GM23248 (cell line): ENCODE data around the gene UST. TPM values are rescaled to one million over a fixed set of nuclear protein-coding genes. Genes with fewer than 3 reads are reported as not detected.
"Not testable (repeated sequence)": the region's sequence is repeated elsewhere in the genome, so short reads cannot be mapped to it uniquely, and the experiment has no call there.

Source experiments
- DNase-seq: peaks from one replicate; pipeline ENCODE4 v3.0.0-alpha.2; 2015
- H2AFZ ChIP-seq: fragments of 200-600 bp; sonication (generic); 2 replicates; pipeline ENCODE4 v1.6.1; 2016; ENCODE audit warnings: antibody characterized with exemption
- H3F3A ChIP-seq: fragments of 200-600 bp; sonication (generic); 2 replicates; pipeline ENCODE4 v1.6.1; 2016; ENCODE audit warnings: mild to moderate bottlenecking, antibody characterized with exemption, mixed run types; ENCODE audit not compliant: insufficient read depth
- H3K27ac ChIP-seq: fragments of 200-600 bp; sonication (generic); 2 replicates; pipeline ENCODE4 v1.5.1; 2016; ENCODE audit warnings: mild to moderate bottlenecking
- H3K27me3 ChIP-seq: fragments of 200-600 bp; sonication (generic); replicated peaks from 2 replicates; pipeline ENCODE4 v1.6.1; 2016; ENCODE audit warnings: mild to moderate bottlenecking; ENCODE audit not compliant: insufficient read depth
- H3K36me3 ChIP-seq: fragments of 200-600 bp; sonication (generic); 2 replicates; pipeline ENCODE4 v1.6.1; 2016; ENCODE audit warnings: low read depth, mild to moderate bottlenecking
- H3K4me1 ChIP-seq: fragments of 200-600 bp; sonication (generic); 2 replicates; pipeline ENCODE4 v1.6.1; 2016; ENCODE audit warnings: mild to moderate bottlenecking; ENCODE audit not compliant: insufficient read depth
- H3K4me2 ChIP-seq: fragments of 200-600 bp; sonication (generic); one replicate; pipeline ENCODE4 v1.6.1; 2016; ENCODE audit warnings: mild to moderate bottlenecking; ENCODE audit not compliant: unreplicated experiment
- H3K4me3 ChIP-seq: fragments of 200-600 bp; sonication (generic); 2 replicates; pipeline ENCODE4 v1.5.1; 2016; ENCODE audit warnings: mild to moderate bottlenecking
- H3K79me2 ChIP-seq: fragments of 200-600 bp; sonication (generic); 2 replicates; pipeline ENCODE4 v1.6.1; 2016; ENCODE audit warnings: mild to moderate bottlenecking; ENCODE audit not compliant: insufficient read depth
- H3K9ac ChIP-seq: fragments of 200-600 bp; sonication (generic); 2 replicates; pipeline ENCODE4 v1.6.1; 2016; ENCODE audit warnings: mild to moderate bottlenecking
- H3K9me2 ChIP-seq: fragments of 200-600 bp; sonication (generic); 2 replicates; pipeline ENCODE4 v1.6.1; 2016; ENCODE audit warnings: mixed run types, mild to moderate bottlenecking, moderate library complexity; ENCODE audit not compliant: insufficient read depth
- H3K9me3 ChIP-seq: fragments of 200-600 bp; sonication (generic); one replicate; pipeline ENCODE4 v1.6.1; 2017; ENCODE audit warnings: low read depth
- H4K20me1 ChIP-seq: fragments of 200-600 bp; sonication (generic); 2 replicates; pipeline ENCODE4 v1.6.0; 2016; ENCODE audit not compliant: insufficient read depth
- EZH2 ChIP-seq: fragments of 200-600 bp; sonication (generic); IDR thresholded peaks from 2 replicates; pipeline ENCODE4 v1.6.1; 2018; ENCODE audit warnings: antibody characterized with exemption, mild to moderate bottlenecking; ENCODE audit not compliant: insufficient read depth, poor library complexity, severe bottlenecking
- EZH2phosphoT487 ChIP-seq: fragments of 200-600 bp; sonication (generic); IDR thresholded peaks from 2 replicates; pipeline ENCODE4 v1.6.1; 2018; ENCODE audit warnings: antibody characterized with exemption, moderate library complexity, mild to moderate bottlenecking, low read depth; ENCODE audit not compliant: insufficient read depth
- WGBS, 2 experiments: methylation state at CpG; one replicate each; pipeline ENCODE4 v1.1.6; 2015 to 2017; ENCODE audit warnings: low lambda C conversion rate in 2 of 2, low coverage in 1 of 2; ENCODE audit errors: missing lambda C conversion rate in 2 of 2; 5-methylcytosine and 5-hydroxymethylcytosine counted together
- in situ Hi-C: fragments of 300-500 bp; cut with MboI; formaldehyde crosslinking; loops from 2 replicates; pipeline ENCODE4 v1.15.0; 2020
- polyA plus RNA-seq: library from polyadenylated mRNA; unstranded; fragments of >200 nt; fragmentation: Nextera tagmentation; extraction: Ambion mirVana; gene quantifications from 2 replicates; pipeline ENCODE4 v1.2.1, GENCODE V29; 2016
- total RNA-seq: library from RNA; depleted of rRNA; stranded (reverse); fragments of >200 nt; shearing (Covaris generic); gene quantifications from 2 replicates; pipeline ENCODE4 v1.2.3, GENCODE V29; 2014

The UST gene
- total and polyA plus RNA-seq, 2 experiments from 2014 or later: 10.1 to 23.3 TPM

DNA sequence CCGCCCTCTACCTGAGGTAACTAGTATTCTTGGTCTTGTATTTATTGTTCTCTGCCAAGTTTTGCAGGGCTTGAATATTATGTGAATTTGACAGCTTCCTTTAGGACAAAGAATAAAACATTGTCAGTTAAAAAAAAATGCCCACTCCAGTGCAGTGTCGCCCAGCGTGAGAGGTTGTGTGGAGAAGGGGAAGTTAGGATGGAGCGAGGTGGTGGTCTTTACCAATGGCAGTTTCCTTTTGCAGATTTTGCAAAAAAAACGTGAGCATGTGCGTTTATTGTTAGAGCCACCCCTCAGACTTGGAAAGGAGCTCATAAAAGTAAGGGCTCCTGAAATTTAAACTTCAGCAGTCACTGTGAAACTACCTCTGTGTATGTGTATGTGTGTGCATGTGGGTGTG is 28.3 kb downstream of the UST start:
- Histone ChIP-seq H4K20me1 (no peaks in the 10 kb centered on the region), H3K9me3 (no peaks in the 10 kb centered on the region), H3K4me2 (no peak overlapping the region), H3K4me3 (no peak overlapping the region), H3K36me3 (no peaks in the 10 kb centered on the region), H3K27ac (no peak overlapping the region), H3K27me3 (no peaks in the 10 kb centered on the region), H3F3A (peaks cover 19% of the 10 kb centered on the region), H2AFZ (no peak overlapping the region), H3K9ac (no peak overlapping the region), H3K4me1 (peaks cover 23% of the 10 kb centered on the region), H3K9me2 (no peaks in the 10 kb centered on the region), H3K79me2 (peaks cover 91% of the 10 kb centered on the region)
- DNase-seq: no peak
- WGBS, 2 experiments: 73 to 76% methylated on average over 6 of the region's 6 CpGs
- no peak for TF ChIP-seq EZH2
- TF ChIP-seq EZH2phosphoT487: no peak
- in situ Hi-C loops: no loop called here

GRCh38 chr6:148776321-148777308 is 29.8 kb downstream of the UST start:
- H3K4me2 ChIP-seq: peak overlapping the region; percentile 64
- peaks cover 19% of the 10 kb centered on the region for H3F3A ChIP-seq
- in situ Hi-C loops: no loop called here
- H3K4me3 ChIP-seq: peak overlapping the region; percentile 62
- H3K36me3 ChIP-seq: no peaks in the 10 kb centered on the region
- H3K4me1 ChIP-seq: peaks cover 23% of the 10 kb centered on the region
- peak overlapping the region; percentile 9 for H2AFZ ChIP-seq
- H3K9me3 ChIP-seq: no peaks in the 10 kb centered on the region
- WGBS, 2 experiments: 20 to 23% methylated on average over 15 of the region's 15 CpGs
- peak overlapping the region; percentile 86 for H3K27ac ChIP-seq
- peak overlapping the region; percentile 71 for H3K9ac ChIP-seq
- H4K20me1 ChIP-seq: no peaks in the 10 kb centered on the region
- no peaks in the 10 kb centered on the region for H3K9me2 ChIP-seq
- peaks cover 91% of the 10 kb centered on the region for H3K79me2 ChIP-seq
- peak; percentile 91 for DNase-seq
- H3K27me3 ChIP-seq: no peaks in the 10 kb centered on the region
- TF ChIP-seq EZH2phosphoT487 (peak; percentile 30; the same call in 1 of the 2 replicates), EZH2 (no peak)

DNA sequence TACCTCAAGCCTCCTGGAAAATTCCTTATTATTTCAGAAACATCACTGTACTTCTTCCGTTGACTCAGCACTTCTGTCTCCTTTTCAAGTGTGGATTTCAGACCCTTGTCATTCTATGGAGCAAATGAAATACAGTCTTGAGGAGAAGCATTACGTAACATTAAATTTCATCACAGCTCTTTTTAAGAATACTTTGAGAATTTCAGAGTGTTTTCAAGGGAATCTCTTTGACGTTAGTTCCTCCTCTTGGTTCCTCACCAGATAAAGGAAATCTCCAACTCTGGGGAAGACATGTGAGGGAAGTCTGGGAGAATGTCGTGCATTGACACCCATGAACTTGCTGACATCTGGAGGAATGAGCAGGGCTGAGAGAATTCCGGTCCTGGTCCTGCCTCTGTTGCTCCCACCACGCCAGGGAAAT is 32.3 kb downstream of the UST start:
- DNase-seq: peak; percentile 43
- peak overlapping the region; percentile 13 for H3K4me2 ChIP-seq
- peaks cover 19% of the 10 kb centered on the region for H3F3A ChIP-seq
- no peaks in the 10 kb centered on the region for H4K20me1 ChIP-seq
- H3K9me2 ChIP-seq: no peaks in the 10 kb centered on the region
- H3K27me3 ChIP-seq: no peaks in the 10 kb centered on the region
- H3K79me2 ChIP-seq: peaks cover 91% of the 10 kb centered on the region
- H3K27ac ChIP-seq: no peak overlapping the region
- no peaks in the 10 kb centered on the region for H3K36me3 ChIP-seq
- H2AFZ ChIP-seq: no peak overlapping the region
- no peaks in the 10 kb centered on the region for H3K9me3 ChIP-seq
- in situ Hi-C loops: no loop called here
- WGBS, 2 experiments: 46 to 51% methylated on average over 6 of the region's 6 CpGs
- H3K9ac ChIP-seq: no peak overlapping the region
- peaks cover 23% of the 10 kb centered on the region for H3K4me1 ChIP-seq
- H3K4me3 ChIP-seq: no peak overlapping the region
- TF ChIP-seq EZH2 (no peak), EZH2phosphoT487 (no peak)

GRCh38 chr6:148780423-148780822 is 33.6 kb downstream of the UST start:
- Histone ChIP-seq H3K79me2 (peaks cover 88% of the 10 kb centered on the region), H3K4me1 (peaks cover 23% of the 10 kb centered on the region)

More at GRCh38 chr6:148780423-148780822, 33.6 kb downstream of the UST start:
- H3K27me3 ChIP-seq, H3K36me3 ChIP-seq, H3K9me3 ChIP-seq, H3K27ac ChIP-seq, H3K4me2 ChIP-seq, H2AFZ ChIP-seq, H3K9ac ChIP-seq, DNase-seq, H4K20me1 ChIP-seq, H3K4me3 ChIP-seq, in situ Hi-C loops, H3K9me2 ChIP-seq: not testable (repeated sequence)
- 100% methylated on average over 1 of the region's 1 CpG for WGBS, 2 experiments
- H3F3A ChIP-seq: peaks cover 19% of the 10 kb centered on the region
